HCT116 (cell line): Measurements from ENCODE around the gene RHBDL3.

Experiments
- CTCF ChIP-seq, 3 experiments: fragments of 200-600 bp in 1 of 3; sonication (generic) in 1 of 3; IDR thresholded peaks in 2 of 3; conservative IDR thresholded peaks in 1 of 3; 2 replicates each; pipeline ENCODE4 v1.5.1; 2012 to 2017; ENCODE audit warnings: low read depth in 2 of 3, low read length in 2 of 3, antibody characterized with exemption in 1 of 3, borderline replicate concordance in 1 of 3, control low read depth in 1 of 3, mild to moderate bottlenecking in 1 of 3, mixed read lengths in 1 of 3, mixed run types in 1 of 3, moderate library complexity in 1 of 3; ENCODE audit not compliant: insufficient read depth in 1 of 3
- RAD21 ChIP-seq: IDR thresholded peaks from 2 replicates; pipeline ENCODE4 v1.6.1; 2012; ENCODE audit warnings: low read depth, mild to moderate bottlenecking

GRCh38 chr17:32279891-32280716 is 14.5 kb downstream of the RHBDL3 start:
- TF ChIP-seq CTCF (IDR thresholded peaks at IDR 0.05 in 2 of 3, conservative IDR thresholded peaks at IDR 0.05 in 1 of 3; ENCODE audit: borderline replicate concordance in 1 of 3, insufficient read depth in 1 of 3, low read depth in 2 of 3, low read length in 2 of 3) (no peak), RAD21 (no peak)
